ENCODE measurements around the gene CCN2. TPM values are rescaled to one million over a fixed set of nuclear protein-coding genes. Genes with fewer than 3 reads are reported as not detected.
A peak's percentile ranks its signal among the peaks of the same experiment; 100 is the strongest.

CCN2 gene
- total and polyA plus RNA-seq, 2 donors (not counting 1 experiment from before 2014, with no cell fraction given): 0.81 to 1.3 TPM

DNA sequence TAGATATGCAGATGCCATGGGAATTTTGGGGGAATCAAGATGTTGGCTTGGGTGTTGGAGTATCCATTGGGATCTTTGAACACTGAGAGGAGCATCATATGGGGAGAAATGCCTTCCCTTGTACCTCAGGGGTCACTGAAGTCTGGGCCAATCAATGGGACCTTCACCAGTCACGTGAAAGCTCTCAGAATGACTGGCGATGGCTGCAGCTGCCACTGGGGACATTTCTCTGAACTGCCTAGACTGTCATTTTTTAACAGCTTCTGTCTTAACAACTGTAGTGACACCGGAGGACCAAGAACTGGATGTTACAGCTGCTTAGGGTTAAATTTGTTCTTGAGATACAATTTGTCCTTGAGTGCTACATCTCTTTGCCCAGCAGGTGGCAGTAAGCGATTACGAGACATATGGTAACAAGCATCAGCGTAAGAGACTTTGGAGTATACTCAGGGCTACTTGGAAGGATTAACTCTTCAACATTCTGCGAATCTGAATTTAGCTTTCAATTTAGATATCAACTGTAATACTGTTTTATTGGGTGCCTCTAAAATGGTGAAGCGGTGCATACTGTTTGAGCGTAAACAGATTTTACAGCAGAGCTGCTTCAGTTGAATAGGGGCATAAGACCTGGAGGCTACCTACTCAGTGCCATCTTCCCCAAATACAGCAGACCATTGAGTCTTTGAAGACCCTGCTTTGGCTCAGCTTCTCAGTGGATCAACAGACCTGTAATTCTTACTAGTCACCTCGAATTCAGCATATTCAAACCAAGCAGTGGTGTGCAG, 36.0 kb downstream of the CCN2 start:
- peaks cover 17 to 20% of the 10 kb centered on the region in 2 donors for H3K4me1 ChIP-seq (ENCODE audit: control insufficient read depth in 2 of 2, insufficient read depth in 2 of 2, low read length in 2 of 2)
- peaks cover 21% of the 10 kb centered on the region for H3K4me1 Mint-ChIP-seq
- H3K9me3 ChIP-seq (ENCODE audit: control extremely low read depth in 1 of 3, control insufficient read depth in 2 of 3, insufficient read depth in 1 of 3, low read length in 2 of 3): peaks cover 0 to 6% (median 0%) of the 10 kb centered on the region in 3 donors
- ATAC-seq (ENCODE audit: low read depth) (peak; percentile 80), DNase-seq (peak; percentile 75)
- H3K27ac Mint-ChIP-seq: no peak overlapping the region
- H4K20me1 ChIP-seq (ENCODE audit: control insufficient read depth, insufficient read depth, low read length, poor library complexity, severe bottlenecking): no peaks in the 10 kb centered on the region
- H3K9ac ChIP-seq (ENCODE audit: low read length): no peak overlapping the region
- WGBS (ENCODE audit: insufficient coverage): 22% methylated on average over 5 of the region's 10 CpGs
- H3K79me2 ChIP-seq (ENCODE audit: control insufficient read depth, insufficient read depth, low read length): no peaks in the 10 kb centered on the region
- no peak overlapping the region for H3K4me3 Mint-ChIP-seq
- POLR2A ChIA-PET: no interaction called here
- no peaks in the 10 kb centered on the region for H3K36me3 ChIP-seq (replicated peaks in 1 of 2; ENCODE audit: control extremely low read depth in 1 of 2, control insufficient read depth in 1 of 2, extremely low read depth in 1 of 2, insufficient read depth in 2 of 2, low read length in 1 of 2)
- TF ChIP-seq, protein P1, sequence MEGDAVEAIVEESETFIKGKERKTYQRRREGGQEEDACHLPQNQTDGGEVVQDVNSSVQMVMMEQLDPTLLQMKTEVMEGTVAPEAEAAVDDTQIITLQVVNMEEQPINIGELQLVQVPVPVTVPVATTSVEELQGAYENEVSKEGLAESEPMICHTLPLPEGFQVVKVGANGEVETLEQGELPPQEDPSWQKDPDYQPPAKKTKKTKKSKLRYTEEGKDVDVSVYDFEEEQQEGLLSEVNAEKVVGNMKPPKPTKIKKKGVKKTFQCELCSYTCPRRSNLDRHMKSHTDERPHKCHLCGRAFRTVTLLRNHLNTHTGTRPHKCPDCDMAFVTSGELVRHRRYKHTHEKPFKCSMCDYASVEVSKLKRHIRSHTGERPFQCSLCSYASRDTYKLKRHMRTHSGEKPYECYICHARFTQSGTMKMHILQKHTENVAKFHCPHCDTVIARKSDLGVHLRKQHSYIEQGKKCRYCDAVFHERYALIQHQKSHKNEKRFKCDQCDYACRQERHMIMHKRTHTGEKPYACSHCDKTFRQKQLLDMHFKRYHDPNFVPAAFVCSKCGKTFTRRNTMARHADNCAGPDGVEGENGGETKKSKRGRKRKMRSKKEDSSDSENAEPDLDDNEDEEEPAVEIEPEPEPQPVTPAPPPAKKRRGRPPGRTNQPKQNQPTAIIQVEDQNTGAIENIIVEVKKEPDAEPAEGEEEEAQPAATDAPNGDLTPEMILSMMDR (IDR thresholded peaks at IDR 0.05): peak; percentile 88
- TF ChIP-seq EZH2 (IDR thresholded peaks at IDR 0.05; ENCODE audit: borderline replicate concordance, insufficient read depth, low read depth, low read length, poor library complexity, severe bottlenecking): no peak
- no peak overlapping the region for H3K4me2 ChIP-seq (replicated peaks; ENCODE audit: low read depth, low read length, poor library complexity, severe bottlenecking)
- no peaks in the 10 kb centered on the region for H3K9me3 Mint-ChIP-seq (ENCODE audit: insufficient read depth)
- no peak overlapping the region for H3K27ac ChIP-seq (ENCODE audit: low read length in 2 of 2)
- intact Hi-C loops (cut with micrococcal nuclease): loop anchor here (1.0 to 10.0 kb wide), 4 partner anchors 303 to 900 kb away; partner anchors contain the start of gene RPS12
- no peak overlapping the region for H2AFZ ChIP-seq (ENCODE audit: insufficient read depth, low read depth, low read length, poor library complexity, severe bottlenecking)
- no peak overlapping the region for H3K4me3 ChIP-seq (ENCODE audit: control extremely low read depth in 1 of 5, extremely low read depth in 1 of 5, insufficient read depth in 1 of 5, low read depth in 2 of 5, low read length in 4 of 5)
- H3K27me3 Mint-ChIP-seq: peaks cover 39% of the 10 kb centered on the region
- H3K27me3 ChIP-seq (replicated peaks in 1 of 4; ENCODE audit: control extremely low read depth in 1 of 4, control insufficient read depth in 3 of 4, insufficient read depth in 4 of 4, low read length in 3 of 4): peaks cover 0 to 27% (median 12%) of the 10 kb centered on the region in 4 experiments
- CTCF ChIA-PET: interaction anchor here (0.6 to 3.1 kb wide), 31 partner anchors 7 to 1026 kb away, joined by 3 to 42 read pairs (median 5); partner anchors contain the start of gene CCN2

DNA sequence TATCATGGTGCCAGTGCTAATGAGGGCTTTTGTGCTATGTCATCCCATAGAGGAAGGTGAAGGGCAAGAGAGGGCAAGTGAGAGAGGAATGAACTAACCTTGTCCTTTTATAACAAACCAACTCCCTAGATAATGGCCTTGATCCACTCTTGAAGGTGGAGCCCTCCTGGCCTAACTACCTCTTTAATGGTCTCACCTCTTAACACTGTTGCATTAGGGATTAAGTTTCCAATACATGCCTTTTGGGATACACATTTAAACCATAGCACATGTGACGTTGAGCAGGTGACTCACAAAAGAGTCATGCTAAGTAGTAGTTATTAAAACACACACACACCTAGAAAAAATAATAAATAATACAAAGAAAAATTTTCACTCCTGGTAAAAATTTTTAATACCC, 36.9 kb downstream of the CCN2 start:
- no CpG with 5 or more reads among the region's 1 CpG for WGBS (ENCODE audit: insufficient coverage)
- POLR2A ChIA-PET: no interaction called here
- Mint-ChIP-seq H3K27me3 (peaks cover 35% of the 10 kb centered on the region), H3K4me1 (peaks cover 27% of the 10 kb centered on the region), H3K4me3 (no peak overlapping the region), H3K27ac (no peak overlapping the region), H3K9me3 (ENCODE audit: insufficient read depth) (no peaks in the 10 kb centered on the region)
- peaks cover 0 to 27% (median 12%) of the 10 kb centered on the region in 4 experiments for H3K27me3 ChIP-seq (replicated peaks in 1 of 4; ENCODE audit: control extremely low read depth in 1 of 4, control insufficient read depth in 3 of 4, insufficient read depth in 4 of 4, low read length in 3 of 4)
- H3K9me3 ChIP-seq (ENCODE audit: control extremely low read depth in 1 of 3, control insufficient read depth in 2 of 3, insufficient read depth in 1 of 3, low read length in 2 of 3): peaks cover 0 to 6% (median 0%) of the 10 kb centered on the region in 3 donors
- no peak overlapping the region for H3K27ac ChIP-seq (ENCODE audit: low read length in 2 of 2)
- no peak overlapping the region for H2AFZ ChIP-seq (ENCODE audit: insufficient read depth, low read depth, low read length, poor library complexity, severe bottlenecking)
- no peaks in the 10 kb centered on the region for H3K79me2 ChIP-seq (ENCODE audit: control insufficient read depth, insufficient read depth, low read length)
- no peak for ATAC-seq (ENCODE audit: low read depth)
- no peak overlapping the region for H3K4me2 ChIP-seq (replicated peaks; ENCODE audit: low read depth, low read length, poor library complexity, severe bottlenecking)
- no peaks in the 10 kb centered on the region for H4K20me1 ChIP-seq (ENCODE audit: control insufficient read depth, insufficient read depth, low read length, poor library complexity, severe bottlenecking)
- intact Hi-C loops (cut with micrococcal nuclease): loop anchor here (2.0 to 10.0 kb wide), 2 partner anchors 385 to 901 kb away; partner anchors contain the start of gene RPS12
- H3K4me3 ChIP-seq (ENCODE audit: control extremely low read depth in 1 of 5, extremely low read depth in 1 of 5, insufficient read depth in 1 of 5, low read depth in 2 of 5, low read length in 4 of 5): no peak overlapping the region
- no peak for DNase-seq
- TF ChIP-seq EZH2 (IDR thresholded peaks at IDR 0.05; ENCODE audit: borderline replicate concordance, insufficient read depth, low read depth, low read length, poor library complexity, severe bottlenecking): no peak
- TF ChIP-seq, protein P1 (IDR thresholded peaks at IDR 0.05): no peak
- no peaks in the 10 kb centered on the region for H3K36me3 ChIP-seq (replicated peaks in 1 of 2; ENCODE audit: control extremely low read depth in 1 of 2, control insufficient read depth in 1 of 2, extremely low read depth in 1 of 2, insufficient read depth in 2 of 2, low read length in 1 of 2)
- CTCF ChIA-PET: interaction anchor here (1.1 to 3.1 kb wide), 16 partner anchors 11 to 384 kb away, joined by 3 to 42 read pairs (median 8); no protein-coding TSS in a partner anchor
- H3K4me1 ChIP-seq (ENCODE audit: control insufficient read depth in 2 of 2, insufficient read depth in 2 of 2, low read length in 2 of 2): peaks cover 20 to 21% of the 10 kb centered on the region in 2 donors
- H3K9ac ChIP-seq (ENCODE audit: low read length): no peak overlapping the region

All from B cell (primary cell).